GM11168 (cell line): Measurements from ENCODE around the gene AMOTL1.

Experiments
- in situ Hi-C: fragments of 300-500 bp; cut with MboI; formaldehyde crosslinking; loops from one replicate; pipeline ENCODE4 v1.12.0; 2022; ENCODE audit warnings: low sequenced_read_pairs; ENCODE audit not compliant: unreplicated experiment

The AMOTL1 gene

DNA sequence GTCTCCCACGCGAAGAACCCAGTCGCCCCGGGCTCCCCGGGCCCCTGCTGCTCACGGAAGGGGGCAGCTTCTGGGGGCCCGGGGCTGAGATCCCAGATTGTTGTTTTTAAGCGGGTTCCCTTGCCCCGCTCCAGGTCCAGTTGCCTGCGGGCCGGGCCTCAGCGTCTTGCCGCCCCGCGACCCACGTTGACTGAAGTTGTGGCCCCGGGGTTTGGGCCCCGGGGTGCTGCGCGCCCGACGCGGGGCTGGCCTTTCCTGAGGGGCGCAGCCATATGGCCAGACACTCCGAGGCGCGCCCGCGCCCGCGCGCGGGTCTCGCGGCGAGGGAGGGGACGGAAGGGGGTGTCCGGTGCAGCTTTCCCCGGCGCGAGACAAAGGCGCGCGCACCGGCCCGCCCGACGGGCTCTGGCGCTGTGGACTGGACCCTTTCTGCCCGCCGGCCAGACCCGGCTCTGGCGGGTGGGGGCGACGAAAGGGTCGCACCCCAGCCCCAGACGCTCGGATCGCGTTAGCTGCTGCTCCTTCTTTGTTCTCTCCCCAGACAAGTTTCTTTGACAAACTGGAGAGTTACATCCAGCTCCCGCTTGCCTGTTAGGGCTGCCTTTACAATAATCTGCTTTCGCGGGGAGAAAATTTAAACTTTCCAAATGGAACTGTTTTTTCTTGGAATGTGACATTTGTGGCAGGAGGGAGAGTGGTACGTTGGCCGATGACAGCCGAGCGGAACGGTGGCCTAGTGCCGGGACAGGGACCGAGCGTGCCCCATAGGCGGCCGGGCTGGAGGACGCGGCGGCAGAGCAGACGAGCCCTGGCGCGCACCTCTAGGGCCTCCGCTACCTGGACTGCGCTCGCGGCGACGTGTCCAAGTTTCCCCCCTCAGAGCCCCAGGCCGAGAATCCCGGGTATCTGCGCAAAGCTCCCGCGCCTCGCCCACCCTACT lies 716 bp downstream of the AMOTL1 start:
- in situ Hi-C loops: no loop called here

DNA sequence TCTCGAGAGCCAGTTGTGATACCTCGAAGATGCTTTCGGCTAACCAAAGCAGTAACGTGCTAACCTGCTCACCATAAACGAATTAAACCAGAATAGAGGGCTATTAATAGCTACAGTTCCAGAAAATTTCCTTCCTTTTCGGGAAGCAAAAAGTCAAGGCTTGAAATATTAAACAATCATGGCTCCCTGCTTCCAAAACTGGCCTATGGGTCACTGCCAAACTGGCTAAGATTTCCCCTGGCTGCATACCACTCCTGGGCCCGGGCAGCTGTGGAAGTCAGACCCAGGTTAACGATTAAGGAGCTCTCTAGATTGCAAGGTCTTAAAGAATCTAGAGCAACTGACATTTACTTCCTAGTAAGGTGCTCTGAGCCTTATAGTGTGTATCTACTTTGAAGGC lies 1.7 kb downstream of the AMOTL1 start:
- in situ Hi-C loops: no loop called here

DNA sequence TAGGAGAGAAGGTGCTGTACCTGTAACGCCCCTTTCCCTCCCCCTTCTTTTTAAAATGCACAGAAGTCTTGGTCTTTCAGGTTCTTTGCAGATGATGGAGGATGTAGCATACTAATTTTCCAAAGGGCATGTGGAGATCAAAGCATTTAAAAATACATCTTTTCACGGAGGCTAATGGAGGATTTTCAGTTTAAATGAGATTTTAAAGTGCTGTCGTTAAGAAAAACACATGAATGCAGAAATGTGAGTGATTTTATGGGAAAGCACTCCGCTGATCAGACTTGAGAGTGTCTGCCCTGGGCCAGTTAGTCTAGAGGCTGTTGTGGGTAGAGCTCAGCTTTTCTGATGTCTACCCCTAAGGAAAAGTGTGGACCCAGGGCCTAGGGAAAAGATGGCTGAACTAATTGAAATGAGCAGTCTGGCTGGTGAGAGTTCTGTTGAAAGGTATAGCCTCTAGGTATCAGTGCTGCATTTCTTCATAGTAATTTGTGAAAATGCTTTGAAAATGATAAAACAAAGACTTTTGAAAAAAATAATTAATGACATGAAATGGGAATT lies 2.5 kb downstream of the AMOTL1 start:
- in situ Hi-C loops: no loop called here

DNA sequence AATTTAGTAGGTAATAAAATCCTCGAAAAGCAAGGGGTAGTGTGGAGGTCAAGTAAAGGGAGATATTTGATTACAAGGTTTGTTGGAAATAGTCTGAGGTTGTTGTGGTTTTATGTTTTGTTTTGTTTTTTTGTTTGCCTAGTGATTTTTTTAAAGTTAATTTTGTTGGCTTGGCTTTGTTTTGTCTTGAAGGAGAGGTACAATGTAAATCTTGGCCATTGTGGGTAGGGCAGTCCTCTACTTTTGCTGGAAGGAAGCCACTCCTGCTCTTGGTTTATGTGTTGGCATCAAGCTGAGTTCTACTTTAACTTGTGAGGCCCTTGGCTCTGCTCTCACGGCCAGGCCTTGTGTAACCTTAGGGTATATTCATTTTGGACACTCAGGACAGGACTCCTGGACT lies 3.2 kb downstream of the AMOTL1 start:
- in situ Hi-C loops: no loop called here

DNA sequence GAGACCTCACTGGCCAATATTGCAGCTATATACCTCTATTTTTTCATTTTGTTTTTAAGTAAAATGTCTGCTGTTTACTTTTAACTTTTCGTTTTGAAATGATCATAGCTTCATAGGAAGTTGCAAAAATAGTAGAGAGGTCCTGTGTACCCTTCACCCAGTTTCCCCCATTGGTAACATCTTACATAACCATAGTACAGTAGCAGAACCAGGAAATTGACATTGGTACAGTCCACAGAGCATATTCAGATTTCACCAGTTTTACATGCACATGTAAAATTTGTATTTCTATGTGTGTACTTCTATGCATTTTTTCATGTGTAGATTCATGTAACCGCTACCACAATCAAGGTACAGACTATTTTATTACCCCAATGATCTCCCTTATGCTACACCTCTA lies 3.8 kb downstream of the AMOTL1 start:
- in situ Hi-C loops: no loop called here

DNA sequence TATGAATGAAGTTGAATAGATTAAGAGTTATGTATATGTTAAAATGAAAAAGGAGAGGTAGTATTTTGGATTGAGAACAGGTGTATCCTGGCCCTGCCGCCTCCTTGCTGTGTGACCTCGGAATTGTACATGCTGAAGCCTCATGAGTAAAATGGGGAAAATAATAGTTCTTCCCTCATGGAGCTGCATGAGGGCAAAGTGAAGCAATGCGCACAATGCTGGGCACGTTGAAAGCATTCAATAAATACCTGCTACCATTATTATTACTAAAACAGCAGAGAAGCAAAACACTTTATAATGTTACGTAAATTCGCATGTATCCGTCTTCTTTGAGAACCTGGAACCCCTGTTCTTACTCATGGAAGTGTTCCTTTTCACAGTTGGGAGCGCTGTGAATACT lies 5.7 kb downstream of the AMOTL1 start:
- in situ Hi-C loops: no loop called here

DNA sequence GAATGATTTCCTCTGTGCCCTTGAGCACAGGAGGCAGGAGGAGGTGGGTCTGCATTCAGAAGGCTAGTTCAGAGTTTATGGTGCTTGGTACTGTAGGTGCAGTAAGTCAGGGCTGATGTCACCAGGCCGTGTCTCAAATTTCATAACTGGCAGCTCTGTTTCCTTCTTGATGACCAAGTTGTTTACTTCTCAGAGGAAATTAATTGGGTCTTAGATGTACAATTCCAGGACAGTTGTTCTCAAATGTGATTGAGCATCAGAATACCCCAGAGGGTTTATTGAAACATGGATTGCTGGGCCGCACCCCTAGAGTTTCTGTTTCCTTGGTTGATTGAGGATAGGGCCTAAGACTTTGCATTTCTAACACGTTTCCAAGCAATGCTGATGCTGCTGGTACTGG lies 6.2 kb downstream of the AMOTL1 start:
- in situ Hi-C loops: no loop called here

DNA sequence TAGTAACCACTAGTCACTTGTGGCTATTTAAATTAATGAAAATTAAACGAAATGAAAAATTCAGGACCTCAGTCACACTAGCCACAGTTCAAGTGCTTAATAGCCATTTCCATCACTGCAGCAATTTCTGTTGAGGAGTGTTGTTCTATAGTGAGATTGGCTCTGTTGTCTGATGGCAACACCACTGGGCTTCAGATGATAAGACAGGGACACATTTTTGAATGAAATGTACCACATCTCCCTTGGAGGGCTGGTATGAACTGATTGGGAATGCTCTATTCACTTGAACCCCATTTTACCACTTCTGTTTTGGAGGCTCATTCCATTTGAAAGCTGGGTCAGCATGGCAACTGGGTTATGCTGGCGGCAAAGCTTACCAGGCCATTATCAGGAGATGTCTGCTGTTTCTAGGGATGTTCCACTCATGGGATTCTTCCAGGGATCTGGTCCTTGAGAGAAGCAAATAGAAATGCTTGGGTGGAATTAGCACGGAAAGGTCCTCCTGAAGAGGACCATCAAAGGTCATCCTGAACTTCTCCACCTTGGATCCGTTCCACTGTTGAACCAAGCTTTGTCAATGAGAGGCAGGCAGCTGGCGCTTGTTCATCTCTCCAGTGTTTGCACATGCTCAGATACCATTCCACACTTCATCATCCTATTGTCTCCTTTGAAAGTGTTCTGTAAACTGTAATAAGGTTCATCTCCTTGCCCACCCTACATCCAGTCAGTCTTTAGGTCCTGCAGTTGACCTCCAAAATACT lies 7.6 kb downstream of the AMOTL1 start:
- in situ Hi-C loops: no loop called here

DNA sequence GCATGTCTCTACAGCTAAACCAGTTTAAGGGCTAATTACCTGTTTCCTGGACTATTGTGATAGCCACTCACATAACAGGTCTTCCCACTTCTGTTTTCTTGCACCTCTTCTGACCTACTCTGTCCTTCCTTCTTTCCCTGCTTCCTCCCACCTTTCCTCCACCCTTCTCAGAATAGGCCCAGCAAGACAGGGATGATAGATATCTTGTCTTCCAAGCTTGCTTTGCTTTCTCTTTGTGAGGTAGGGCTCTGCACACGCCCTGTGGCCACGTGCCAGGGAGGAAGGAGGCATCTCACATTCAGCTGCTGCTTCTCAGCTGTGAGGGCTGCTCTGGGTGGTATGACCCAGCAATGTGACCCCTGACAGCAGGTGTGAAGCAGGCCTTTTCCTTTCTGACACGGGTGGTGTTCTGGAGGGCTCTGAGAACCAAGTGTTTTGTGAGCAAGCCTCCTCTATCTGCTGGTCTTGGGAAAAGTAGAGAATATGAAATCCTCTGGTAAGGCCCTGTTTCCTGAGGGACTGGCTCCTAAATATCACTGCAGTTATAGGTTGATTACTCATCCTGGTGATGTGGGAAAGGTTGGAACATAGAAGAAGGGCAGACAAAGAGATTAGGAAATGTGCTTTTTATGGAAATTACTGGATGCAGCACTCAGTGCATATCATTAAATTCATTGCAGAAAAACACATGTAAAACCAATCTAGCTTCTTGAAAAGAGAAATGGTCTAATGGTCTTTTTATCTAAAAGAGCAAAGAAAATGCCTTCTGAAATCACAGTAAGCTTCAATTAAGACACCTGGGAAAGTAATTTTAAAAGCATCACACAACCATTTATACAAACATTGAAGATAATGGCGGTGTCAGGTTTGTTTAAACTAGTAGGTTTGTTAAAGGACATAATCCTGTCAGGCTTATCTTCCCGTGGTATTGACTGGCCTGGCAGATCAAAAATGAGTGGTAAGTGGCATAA lies 8.5 kb downstream of the AMOTL1 start:
- in situ Hi-C loops: no loop called here

DNA sequence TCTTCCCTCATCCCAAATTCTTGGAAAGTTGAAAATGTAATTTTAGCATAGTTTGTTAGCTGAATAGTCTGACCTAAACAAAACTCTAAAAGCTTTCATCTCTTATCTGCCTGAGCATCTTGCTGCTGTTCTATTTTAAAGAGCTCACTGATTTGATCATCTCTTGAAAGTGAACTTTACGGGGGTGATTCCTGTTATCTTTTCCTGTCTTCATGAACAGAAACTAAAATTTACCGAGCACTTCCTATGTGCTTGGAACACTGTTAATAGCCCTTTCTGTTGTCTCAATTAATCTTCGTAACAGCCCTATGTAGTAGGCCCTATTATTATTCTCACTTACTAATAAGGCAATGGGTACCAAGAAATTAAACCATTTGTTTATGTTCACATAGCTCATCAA lies 12.3 kb downstream of the AMOTL1 start:
- in situ Hi-C loops: no loop called here

DNA sequence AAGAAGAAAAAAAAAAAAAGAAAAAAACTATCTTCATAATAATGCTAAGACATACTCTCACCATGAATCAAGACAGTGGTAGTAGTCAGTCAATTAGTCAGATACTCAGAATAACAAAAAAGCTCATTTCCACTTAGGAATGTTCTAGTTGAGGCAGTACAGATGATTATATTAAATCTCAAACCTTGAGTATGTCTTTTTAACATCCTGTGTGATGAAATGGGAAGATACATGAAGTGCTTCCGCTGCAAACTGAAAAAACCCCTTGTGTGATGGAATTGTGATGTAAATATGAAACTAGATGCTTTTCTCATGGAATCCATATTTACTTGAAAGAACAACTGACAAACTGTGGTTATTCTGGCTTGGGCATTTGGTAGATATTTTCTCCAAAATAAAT lies 13.7 kb downstream of the AMOTL1 start:
- in situ Hi-C loops: no loop called here

DNA sequence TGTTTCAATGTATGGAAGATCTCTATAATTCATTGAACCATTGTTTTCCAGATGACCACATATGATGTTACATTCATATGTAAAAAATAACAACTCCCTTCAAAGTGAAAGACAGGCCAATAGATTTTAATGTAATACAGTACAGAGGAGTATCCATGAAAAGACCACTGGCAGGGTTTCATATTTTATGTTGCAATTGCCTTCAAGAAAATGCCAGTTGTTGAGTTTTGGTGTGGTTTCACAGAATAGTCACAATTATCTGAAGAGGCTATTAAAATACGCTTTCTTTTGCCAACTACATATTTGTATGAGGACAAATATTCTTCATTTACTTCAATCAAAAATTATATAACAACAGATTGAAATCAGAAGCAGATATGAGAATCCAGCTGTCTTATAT lies 14.3 kb downstream of the AMOTL1 start:
- in situ Hi-C loops: no loop called here

DNA sequence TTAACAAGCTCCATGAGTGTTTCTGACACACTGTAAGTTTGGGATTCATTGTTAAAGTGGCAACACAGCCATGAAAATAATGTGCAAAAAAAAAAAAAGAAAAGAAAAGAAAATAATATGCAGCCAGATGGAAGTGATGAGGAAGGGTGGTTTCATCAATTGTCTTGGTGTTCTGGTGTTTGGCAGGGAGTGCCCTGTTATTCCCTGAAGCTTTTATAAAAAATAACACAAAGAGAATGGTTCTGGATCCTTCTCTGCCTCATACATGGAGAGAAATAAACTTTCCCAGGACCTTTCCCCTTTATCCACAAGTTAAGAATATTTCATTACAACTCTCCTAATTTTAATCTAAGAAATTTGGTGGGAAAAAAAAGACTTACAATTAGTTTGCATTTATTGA lies 16.7 kb downstream of the AMOTL1 start:
- in situ Hi-C loops: no loop called here

DNA sequence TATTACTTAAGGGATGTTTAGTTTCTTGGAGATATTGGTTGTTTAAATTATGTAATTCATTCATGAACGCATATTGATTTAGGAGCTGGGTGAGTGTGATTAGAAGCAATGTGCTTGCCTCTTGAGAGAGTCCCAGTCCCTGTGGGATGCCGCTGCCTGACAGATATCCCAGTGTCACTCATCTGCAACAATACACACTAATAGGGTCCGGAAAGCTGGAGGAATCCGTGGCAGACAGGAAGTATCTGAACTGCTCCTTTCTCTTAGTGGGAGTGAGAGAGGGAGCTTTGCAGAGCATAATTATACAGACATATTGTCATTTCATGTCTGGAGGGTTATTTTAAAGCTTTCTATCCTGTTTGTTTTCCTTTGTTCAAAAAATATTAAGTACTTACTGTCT lies 17.4 kb downstream of the AMOTL1 start:
- in situ Hi-C loops: no loop called here

DNA sequence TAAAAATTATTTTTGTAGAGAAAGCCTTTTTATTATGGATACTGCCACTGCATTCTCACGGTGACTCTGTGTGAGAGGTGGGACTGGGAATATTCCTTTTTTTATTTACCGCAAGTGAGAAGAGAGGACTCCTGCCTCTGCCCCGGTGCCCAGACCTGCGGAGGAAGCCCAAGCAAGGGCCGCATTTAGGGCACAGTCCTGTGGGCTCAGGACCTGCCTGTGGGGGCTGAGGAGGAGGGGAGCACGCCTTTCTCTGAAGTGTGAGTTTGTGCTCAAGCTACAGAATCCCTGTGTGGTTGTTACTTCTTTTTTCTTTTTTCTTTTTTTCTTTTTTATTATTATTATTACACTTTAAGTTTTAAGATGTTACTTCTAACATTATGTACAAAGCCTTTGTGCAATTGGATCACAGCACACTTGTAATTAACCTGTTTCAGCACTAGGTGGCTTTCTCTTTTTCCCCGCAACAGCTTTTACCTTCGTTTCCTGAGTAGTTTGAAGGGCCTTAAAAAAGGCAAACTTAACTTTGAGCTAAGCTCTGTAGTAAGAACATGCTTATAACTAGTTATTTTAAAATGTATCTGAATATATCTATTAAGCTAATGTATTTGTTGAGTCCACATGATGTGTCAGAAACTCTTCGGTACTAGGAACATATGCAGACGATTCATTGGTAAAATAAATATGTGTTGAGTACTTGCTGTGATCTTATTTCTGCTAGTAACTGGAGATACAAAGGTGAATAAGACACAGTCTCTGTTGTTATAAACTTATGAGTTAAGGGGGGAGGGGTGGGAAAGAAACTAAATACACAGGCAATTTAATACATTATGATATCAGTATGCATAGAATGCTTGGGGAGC lies 18.3 kb downstream of the AMOTL1 start:
- in situ Hi-C loops: no loop called here

DNA sequence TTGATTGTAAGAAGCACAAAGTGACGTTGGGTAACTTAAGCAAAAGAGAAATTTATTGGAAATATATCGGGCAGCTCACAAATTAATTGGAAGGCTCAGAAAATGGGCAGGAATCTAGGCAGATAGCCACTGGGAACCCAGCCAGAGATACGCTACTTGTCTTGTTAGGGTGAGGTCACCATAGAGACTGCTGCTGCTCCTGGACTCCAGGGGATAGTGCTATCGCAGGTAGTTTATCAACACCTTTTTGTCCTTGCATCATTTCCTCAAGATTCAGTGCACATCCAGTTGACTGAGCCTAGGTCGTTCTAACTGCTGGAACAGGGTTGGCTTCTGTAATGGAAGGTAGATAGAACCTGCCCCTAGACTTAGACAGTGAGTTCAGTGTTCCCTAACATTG lies 19.6 kb downstream of the AMOTL1 start:
- in situ Hi-C loops: no loop called here

DNA sequence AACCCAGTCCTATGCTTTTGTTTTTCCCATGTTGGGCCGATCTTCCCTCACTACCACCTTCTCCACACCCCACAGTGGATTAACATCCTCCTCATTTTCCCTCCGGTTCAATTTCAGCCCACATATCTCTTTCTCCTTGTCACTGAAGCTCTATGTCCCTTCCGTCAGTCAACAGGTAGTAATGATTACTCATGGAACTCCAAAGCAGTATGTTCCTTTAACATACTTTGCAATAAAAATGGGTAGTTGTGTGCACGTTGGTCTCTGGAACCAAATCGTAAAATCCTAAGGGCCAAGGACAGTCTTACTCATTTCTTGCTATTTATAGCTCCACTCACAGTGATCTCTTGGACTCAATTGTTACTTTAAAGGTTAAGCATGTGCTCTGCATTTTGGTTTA lies 20.2 kb downstream of the AMOTL1 start:
- in situ Hi-C loops: no loop called here

DNA sequence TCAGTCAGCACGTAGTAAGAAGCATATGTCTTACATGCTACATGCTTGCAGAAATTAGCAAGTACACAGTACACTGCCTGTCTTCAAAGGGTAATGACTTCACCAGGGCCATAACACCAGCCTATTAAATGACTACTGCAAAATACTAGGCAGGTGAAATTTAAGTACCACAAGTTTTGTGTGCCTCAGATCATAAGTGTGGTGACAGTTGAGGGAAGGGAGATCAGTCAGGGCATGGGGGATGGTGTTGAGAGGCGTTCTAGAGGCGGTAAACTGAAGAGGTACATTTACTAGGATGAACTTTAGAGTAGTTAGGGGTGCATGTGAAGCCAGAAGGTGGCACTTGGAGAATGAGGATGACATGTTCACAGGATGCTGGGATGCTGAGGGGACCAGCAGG lies 22.0 kb downstream of the AMOTL1 start:
- in situ Hi-C loops: no loop called here

DNA sequence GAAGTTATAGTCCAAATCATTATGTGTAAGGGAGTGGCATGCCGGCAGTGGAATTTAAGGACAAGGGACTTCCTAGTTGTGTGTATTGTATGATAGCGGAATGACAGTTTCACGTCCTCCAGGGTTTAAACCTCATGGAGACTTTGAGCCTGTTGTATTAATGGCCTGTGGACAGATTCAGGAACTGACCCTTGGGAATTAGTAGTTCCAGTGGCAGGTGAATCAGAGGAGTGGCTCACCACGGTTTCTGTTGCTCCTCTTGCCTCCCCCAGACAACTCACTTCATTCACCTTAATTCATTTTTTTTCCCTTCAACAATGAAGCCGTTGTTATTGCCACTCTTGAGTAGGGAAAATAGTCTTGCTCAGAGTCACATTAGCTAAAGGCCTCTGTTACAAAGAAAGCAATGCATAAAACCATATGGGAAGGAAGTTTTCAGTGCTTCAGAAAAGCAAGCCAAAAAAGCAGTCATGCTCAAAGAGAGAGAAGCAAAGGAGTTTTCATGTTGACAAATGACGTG lies 22.6 kb downstream of the AMOTL1 start:
- in situ Hi-C loops: no loop called here
